OCI-LY3 (cell line): Measurements from ENCODE around the gene ZNF605.
"Not testable (repeated sequence)": the region's sequence is repeated elsewhere in the genome, so short reads cannot be mapped to it uniquely, and the experiment has no call there.

Experiments
- H2AFZ ChIP-seq: fragments of 200-600, 300-600 bp; shearing (Covaris generic); 2 replicates; pipeline ENCODE4 v1.6.0; 2014; ENCODE audit warnings: antibody characterized with exemption, low read depth, low read length
- H3K27ac ChIP-seq: fragments of 200-600, 300-600 bp; sonication (generic); 2 replicates; pipeline ENCODE4 v1.5.1; 2014; ENCODE audit warnings: mild to moderate bottlenecking, low read length, moderate library complexity, mixed read lengths
- H3K27me3 ChIP-seq: fragments of 200-600, 300-600 bp; sonication (generic); 2 replicates; pipeline ENCODE4 v1.6.1; 2014; ENCODE audit warnings: low read depth, low read length, mixed read lengths
- H3K36me3 ChIP-seq: fragments of 200-600, 300-600 bp; sonication (generic); replicated peaks from 2 replicates; pipeline ENCODE3; 2014; ENCODE audit warnings: low read depth, low read length, mixed read lengths
- H3K4me1 ChIP-seq: fragments of 300-600, 200-600 bp; sonication (generic); 2 replicates; pipeline ENCODE4 v1.6.1; 2014; ENCODE audit warnings: low read length, mixed read lengths
- H3K4me2 ChIP-seq: fragments of 200-600, 300-600 bp; sonication (generic); 2 replicates; pipeline ENCODE4 v1.6.1; 2014; ENCODE audit warnings: low read length, mixed read lengths
- H3K4me3 ChIP-seq: fragments of 300-600, 200-600 bp; sonication (generic); 2 replicates; pipeline ENCODE4 v1.5.1; 2014; ENCODE audit warnings: antibody characterized with exemption, mild to moderate bottlenecking, low read length, moderate library complexity
- H3K79me2 ChIP-seq: fragments of 300-600, 200-600 bp; shearing (Covaris generic); 2 replicates; pipeline ENCODE4 v1.6.1; 2014; ENCODE audit warnings: mild to moderate bottlenecking, low read length, mixed read lengths
- H3K9ac ChIP-seq: fragments of 300-600, 200-600 bp; shearing (Covaris generic); 2 replicates; pipeline ENCODE4 v1.6.0; 2014; ENCODE audit warnings: mild to moderate bottlenecking, low read length, moderate library complexity
- H3K9me3 ChIP-seq: fragments of 200-600, 300-600 bp; shearing (Covaris generic); 2 replicates; pipeline ENCODE4 v1.6.1; 2014; ENCODE audit warnings: low read length, mixed read lengths; ENCODE audit not compliant: insufficient read depth
- H4K20me1 ChIP-seq: fragments of 200-600, 300-600 bp; sonication (generic); 2 replicates; pipeline ENCODE4 v1.6.1; 2016; ENCODE audit warnings: low read length, mixed read lengths; ENCODE audit not compliant: insufficient read depth
- EZH2phosphoT487 ChIP-seq: fragments of 200-600 bp; shearing (Covaris generic); IDR thresholded peaks from 2 replicates; pipeline ENCODE4 v1.6.1; 2018; ENCODE audit warnings: antibody characterized with exemption, mixed run types, low read depth
- TF ChIP-seq, protein P1 (sequence below): fragments of 200-600, 300-600 bp; sonication (generic); IDR thresholded peaks from 2 replicates; pipeline ENCODE4 v1.5.1; 2014; ENCODE audit warnings: antibody characterized with exemption, low read length, low read depth

ZNF605 gene

DNA sequence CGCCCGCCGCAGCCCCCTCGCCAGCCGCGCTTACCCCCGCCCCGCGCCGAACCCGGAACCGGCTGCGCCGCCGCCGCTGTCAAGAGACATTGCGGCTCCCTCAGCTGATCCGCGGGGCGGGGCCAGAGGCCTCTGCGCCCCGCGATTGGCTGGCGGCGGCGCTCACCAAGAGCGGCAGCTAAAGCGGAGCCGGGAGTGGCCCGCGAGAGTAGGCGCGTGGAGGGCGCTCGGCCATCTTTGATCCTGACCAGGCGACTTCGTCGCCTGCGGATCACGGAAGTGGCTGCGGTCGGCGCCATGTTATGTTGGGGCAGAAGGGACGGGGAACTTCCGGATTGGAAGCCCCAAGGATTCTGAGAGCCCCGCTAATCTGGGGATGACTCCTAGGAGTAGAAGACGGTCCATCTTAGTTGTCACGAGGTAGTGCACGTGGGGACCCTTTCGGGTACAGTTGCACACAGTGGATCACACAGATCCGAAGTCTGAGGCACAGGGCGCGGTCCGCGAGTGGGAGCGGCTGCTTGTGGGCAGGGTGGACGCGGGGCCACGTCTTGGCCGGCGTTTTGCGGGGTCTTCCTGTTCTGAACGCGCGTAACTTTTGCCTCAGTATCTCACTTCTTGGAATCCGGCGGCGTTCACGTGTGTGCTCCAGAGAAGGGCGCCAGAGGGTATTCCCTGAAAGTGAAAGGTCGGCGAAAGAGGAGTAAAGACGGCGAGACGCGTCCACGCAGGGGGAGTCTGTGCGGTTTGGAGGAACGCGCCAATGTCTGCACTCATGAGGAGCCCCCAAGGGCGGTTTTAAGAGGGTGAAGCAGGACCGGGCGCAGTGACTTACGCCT, 68.4 kb downstream of the ZNF605 start, which contains the start of gene CHFR:
CHFR (minus strand) TSS at position 93 of the 839 bp plus-strand sequence. CDS start 277 bp downstream, outside the sequence.
- H3K79me2 ChIP-seq: no peaks in the 10 kb centered on the region
- no peaks in the 10 kb centered on the region for H3K27me3 ChIP-seq
- no peak within 1 kb of the TSS for H3K9ac ChIP-seq
- no peak within 1 kb of the TSS for H2AFZ ChIP-seq
- no peaks in the 10 kb centered on the region for H4K20me1 ChIP-seq
- no peak within 1 kb of the TSS for H3K27ac ChIP-seq
- H3K4me3 ChIP-seq: no peak within 1 kb of the TSS
- H3K9me3 ChIP-seq: no peaks in the 10 kb centered on the region
- H3K4me2 ChIP-seq: no peak within 1 kb of the TSS
- TF ChIP-seq, protein P1, sequence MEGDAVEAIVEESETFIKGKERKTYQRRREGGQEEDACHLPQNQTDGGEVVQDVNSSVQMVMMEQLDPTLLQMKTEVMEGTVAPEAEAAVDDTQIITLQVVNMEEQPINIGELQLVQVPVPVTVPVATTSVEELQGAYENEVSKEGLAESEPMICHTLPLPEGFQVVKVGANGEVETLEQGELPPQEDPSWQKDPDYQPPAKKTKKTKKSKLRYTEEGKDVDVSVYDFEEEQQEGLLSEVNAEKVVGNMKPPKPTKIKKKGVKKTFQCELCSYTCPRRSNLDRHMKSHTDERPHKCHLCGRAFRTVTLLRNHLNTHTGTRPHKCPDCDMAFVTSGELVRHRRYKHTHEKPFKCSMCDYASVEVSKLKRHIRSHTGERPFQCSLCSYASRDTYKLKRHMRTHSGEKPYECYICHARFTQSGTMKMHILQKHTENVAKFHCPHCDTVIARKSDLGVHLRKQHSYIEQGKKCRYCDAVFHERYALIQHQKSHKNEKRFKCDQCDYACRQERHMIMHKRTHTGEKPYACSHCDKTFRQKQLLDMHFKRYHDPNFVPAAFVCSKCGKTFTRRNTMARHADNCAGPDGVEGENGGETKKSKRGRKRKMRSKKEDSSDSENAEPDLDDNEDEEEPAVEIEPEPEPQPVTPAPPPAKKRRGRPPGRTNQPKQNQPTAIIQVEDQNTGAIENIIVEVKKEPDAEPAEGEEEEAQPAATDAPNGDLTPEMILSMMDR: no peak
- H3K36me3 ChIP-seq: no peaks in the 10 kb centered on the region
- H3K4me1 ChIP-seq: no peaks in the 10 kb centered on the region

DNA sequence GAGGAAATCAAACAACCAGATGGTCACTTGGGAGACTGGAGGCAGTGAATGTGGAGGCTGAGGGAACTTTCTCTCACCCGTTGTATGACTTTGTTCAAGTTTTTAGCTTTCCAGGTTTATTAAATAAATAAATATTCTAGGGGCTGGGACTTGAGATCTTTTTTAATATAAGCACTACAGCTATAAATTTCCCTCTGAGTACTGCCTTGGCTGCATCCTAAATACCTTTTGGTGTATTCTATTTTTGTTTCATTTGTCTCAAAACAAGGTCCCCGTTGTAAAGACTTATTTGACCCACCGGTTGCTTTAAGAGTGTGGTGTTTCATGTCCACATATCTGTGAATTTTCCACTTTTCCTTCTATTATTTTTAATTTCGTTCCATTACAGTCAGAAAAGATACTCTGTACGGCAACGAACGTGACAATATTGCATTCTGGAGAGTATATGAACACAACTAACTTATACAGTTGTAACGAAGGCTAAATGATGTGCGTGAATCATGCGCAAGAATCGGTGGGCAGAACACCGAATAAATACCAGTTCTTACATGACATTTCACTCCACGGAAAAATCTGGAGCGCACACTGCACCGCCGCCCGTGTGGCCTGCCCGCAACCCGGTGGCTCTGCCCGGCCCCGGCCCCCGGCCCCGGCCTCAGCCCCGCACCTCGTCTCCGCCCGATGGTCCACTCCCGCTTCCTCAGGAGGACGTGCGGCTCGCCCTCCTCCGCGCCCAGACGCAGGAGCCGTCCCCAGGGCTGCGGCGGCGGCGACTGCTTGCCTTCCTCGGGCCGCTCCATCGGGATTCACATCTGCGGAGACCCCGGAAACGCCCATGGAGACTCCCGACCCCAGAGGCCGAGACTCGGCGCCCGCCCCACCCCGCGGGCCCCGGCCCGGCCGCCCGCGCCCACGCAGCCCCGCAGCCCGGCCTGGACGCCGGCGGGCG, 69.3 kb downstream of the ZNF605 start:
- Histone ChIP-seq H4K20me1 (no peaks in the 10 kb centered on the region), H3K27me3 (no peaks in the 10 kb centered on the region), H3K27ac (no peak overlapping the region), H2AFZ (no peak overlapping the region), H3K4me2 (no peak overlapping the region), H3K4me3 (no peak overlapping the region), H3K36me3 (no peaks in the 10 kb centered on the region), H3K9ac (no peak overlapping the region), H3K4me1 (no peaks in the 10 kb centered on the region), H3K9me3 (no peaks in the 10 kb centered on the region), H3K79me2 (no peaks in the 10 kb centered on the region)
- TF ChIP-seq, protein P1: no peak
- TF ChIP-seq EZH2phosphoT487: no peak

DNA sequence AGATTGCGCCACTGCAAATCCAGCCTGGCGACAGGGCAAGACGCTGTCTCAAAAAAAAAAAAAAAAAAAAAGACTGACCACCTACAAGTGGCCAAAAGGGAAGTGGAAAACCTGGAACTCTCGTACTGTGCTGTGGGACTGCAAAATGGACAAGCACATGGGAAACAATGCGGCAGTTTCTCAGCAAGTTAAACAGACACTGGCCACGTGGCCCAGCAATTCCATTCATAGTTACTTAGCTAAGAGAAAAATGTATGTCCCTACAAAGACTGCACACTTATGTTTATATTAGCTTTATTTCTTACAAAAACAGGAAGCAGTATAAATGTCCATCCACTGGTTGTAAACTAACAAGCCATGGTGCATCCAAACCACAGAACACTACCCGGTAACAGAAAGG, 74.3 kb downstream of the ZNF605 start:
- H3K4me1 ChIP-seq: no peaks in the 10 kb centered on the region
- no peak overlapping the region for H3K4me2 ChIP-seq
- no peaks in the 10 kb centered on the region for H3K27me3 ChIP-seq
- no peak overlapping the region for H3K27ac ChIP-seq
- H3K9me3 ChIP-seq: no peaks in the 10 kb centered on the region
- no peaks in the 10 kb centered on the region for H3K36me3 ChIP-seq
- no peaks in the 10 kb centered on the region for H4K20me1 ChIP-seq
- TF ChIP-seq EZH2phosphoT487: no peak
- TF ChIP-seq, protein P1: no peak
- H2AFZ ChIP-seq: no peak overlapping the region
- no peak overlapping the region for H3K4me3 ChIP-seq
- no peaks in the 10 kb centered on the region for H3K79me2 ChIP-seq
- H3K9ac ChIP-seq: no peak overlapping the region

DNA sequence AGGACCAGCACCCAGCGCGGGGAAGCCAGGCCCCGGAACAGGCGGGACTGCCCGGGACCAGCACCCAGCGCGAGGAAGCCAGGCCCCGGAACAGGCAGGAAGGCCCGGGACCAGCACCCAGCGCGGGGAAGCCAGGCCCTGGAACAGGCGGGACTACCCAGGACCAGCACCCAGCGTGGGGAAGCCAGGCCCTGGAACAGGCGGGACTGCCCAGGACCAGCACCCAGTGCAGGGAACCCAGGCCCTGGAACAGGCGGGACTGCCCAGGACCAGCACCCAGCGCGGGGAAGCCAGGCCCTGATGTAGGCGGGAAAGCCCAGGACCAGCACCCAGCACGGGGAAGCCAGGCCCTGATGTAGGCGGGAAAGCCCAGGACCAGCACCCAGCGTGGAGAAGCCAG, 81.5 kb downstream of the ZNF605 start:
- H3K9ac ChIP-seq, H4K20me1 ChIP-seq, H3K9me3 ChIP-seq, H3K36me3 ChIP-seq, H3K4me2 ChIP-seq, H3K27me3 ChIP-seq, H3K27ac ChIP-seq, H3K4me3 ChIP-seq, H3K4me1 ChIP-seq, H3K79me2 ChIP-seq, H2AFZ ChIP-seq: not testable (repeated sequence)
